ENCODE measurements around the gene CST9.
"Not testable (repeated sequence)": the region's sequence is repeated elsewhere in the genome, so short reads cannot be mapped to it uniquely, and the experiment has no call there.

The CST9 gene

DNA sequence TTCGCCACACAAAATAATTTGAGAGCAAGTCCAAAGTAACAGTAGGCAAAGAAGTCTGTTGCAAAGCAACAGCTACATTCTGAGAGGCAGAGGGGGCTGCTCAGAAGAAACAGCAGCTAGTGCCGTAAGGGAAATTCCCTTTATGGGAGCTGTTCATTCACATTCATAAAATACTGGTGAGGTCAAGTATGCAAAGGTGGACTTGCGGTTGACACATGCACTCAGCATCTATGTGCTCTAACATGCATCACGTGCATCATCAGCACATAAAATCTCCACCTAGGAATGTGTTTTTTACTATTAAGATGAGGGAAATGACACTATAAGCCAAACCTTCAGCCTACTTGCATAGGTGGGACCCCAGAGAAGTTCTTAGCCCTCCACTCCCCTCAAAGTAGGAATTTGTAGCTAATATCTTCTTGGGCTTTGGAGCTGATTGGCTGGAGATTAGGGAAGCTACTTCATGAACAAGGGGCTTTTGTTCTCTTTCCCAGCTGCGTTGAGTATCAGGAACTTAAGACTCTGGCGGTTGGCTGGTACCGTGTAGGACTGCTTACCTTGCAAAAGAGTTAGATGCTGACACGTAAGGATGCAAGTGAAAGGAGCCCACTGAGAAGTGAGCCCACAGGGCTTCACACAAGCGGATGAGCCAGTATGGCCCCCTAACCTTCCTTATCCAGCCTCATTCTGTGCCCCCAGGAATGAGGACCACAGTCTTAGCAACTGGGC, 19.7 kb upstream of the CST9 start:
- no peak overlapping the region for H3K27ac ChIP-seq
- TF ChIP-seq, protein P1, sequence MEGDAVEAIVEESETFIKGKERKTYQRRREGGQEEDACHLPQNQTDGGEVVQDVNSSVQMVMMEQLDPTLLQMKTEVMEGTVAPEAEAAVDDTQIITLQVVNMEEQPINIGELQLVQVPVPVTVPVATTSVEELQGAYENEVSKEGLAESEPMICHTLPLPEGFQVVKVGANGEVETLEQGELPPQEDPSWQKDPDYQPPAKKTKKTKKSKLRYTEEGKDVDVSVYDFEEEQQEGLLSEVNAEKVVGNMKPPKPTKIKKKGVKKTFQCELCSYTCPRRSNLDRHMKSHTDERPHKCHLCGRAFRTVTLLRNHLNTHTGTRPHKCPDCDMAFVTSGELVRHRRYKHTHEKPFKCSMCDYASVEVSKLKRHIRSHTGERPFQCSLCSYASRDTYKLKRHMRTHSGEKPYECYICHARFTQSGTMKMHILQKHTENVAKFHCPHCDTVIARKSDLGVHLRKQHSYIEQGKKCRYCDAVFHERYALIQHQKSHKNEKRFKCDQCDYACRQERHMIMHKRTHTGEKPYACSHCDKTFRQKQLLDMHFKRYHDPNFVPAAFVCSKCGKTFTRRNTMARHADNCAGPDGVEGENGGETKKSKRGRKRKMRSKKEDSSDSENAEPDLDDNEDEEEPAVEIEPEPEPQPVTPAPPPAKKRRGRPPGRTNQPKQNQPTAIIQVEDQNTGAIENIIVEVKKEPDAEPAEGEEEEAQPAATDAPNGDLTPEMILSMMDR (conservative IDR thresholded peaks at IDR 0.05), result no peak

DNA sequence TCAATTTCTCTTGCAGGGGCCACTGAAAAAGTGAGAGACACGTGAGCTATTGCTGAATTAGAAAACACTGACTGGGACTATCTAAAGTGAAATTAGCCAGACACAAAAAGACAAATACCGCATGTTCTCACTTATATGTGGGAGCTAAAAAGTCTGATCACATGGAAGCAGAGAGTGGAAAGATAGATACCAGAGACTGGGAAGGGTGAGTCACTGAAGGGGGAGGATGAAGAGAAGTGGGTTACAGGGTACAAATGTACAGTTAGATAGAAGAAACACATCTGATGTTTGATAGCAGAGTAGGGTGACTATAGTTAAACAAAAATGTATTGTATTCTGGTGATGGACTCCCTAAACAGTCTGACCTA, 18.6 kb upstream of the CST9 start:
- no peak overlapping the region for H3K27ac ChIP-seq
- TF ChIP-seq, protein P1 (conservative IDR thresholded peaks at IDR 0.05), result no peak

DNA sequence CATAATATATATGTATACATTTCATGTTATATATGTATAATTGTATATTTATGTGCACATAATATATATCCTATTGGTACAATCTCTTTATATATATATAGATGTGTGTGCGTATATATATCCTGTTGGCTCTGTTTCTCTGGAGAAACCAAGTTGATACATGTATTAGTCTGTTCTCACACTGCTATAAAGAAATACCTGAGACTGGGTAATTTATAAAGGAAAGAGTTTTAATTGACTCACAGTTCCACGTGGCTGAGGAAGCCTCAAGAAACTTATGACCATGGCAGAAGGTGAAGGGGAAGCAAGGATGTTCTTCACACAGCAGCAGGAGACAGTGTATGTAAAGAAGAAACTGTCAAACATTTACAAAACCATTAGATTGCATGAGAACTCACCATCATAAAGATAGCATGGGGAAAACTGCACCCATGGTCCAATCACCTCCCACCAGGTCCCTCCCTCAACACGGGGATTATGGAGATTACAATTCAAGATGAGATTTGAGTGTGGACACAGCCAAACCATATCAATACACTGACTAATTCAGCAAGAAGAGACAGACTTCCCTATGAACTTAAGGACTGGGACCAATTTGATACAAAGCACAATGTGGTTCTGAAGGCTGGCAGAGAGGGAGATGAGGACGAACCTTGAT, 18.1 kb upstream of the CST9 start:
- H3K27ac ChIP-seq, result no peak overlapping the region
- TF ChIP-seq, protein P1 (conservative IDR thresholded peaks at IDR 0.05), result no peak

DNA sequence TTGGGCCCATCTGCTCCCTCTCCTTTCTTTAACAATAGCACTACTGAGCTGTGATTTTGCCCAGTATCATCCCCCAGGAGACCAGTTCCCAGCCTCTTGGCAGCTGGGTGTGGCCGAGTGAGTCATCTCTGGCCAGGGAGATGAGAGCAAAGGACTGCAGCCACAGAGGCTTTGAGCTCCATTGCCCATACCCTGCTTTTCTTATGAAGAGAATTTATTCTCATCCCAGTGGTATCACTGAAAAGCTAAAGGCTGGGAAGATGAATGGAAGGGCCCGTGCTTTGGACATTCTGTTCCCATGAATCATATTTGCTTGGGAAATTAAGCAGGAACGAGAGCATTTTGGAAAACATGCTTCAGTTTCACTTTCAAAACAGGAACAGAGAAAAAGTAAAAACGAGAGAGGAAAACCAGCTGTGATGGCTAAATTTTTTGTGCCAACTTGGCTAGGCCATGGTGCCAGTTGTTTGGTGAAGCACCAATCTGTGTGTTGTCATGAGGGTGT, 17.2 kb upstream of the CST9 start:
- TF ChIP-seq, protein P1 (conservative IDR thresholded peaks at IDR 0.05), result no peak
- no peak overlapping the region for H3K27ac ChIP-seq

DNA sequence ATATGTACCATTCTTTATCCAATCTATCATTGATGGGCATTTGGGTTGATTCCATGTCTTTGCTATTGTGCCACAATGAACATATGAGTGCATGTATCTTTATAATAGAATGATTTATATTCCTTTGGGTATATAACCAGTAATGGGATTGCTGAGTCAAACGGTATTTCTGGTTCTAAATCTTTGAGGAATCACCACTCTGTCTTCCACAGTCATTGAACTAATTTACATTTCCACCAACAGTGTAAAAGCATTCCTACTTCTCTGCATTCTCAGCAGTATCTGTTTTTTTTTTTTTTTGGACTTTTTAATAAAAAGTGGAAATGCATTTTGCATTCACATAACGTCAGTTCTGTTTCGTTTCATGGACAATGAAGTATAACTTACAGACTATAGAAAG, 16.7 kb upstream of the CST9 start:
- H3K27ac ChIP-seq, result not testable (repeated sequence)

DNA sequence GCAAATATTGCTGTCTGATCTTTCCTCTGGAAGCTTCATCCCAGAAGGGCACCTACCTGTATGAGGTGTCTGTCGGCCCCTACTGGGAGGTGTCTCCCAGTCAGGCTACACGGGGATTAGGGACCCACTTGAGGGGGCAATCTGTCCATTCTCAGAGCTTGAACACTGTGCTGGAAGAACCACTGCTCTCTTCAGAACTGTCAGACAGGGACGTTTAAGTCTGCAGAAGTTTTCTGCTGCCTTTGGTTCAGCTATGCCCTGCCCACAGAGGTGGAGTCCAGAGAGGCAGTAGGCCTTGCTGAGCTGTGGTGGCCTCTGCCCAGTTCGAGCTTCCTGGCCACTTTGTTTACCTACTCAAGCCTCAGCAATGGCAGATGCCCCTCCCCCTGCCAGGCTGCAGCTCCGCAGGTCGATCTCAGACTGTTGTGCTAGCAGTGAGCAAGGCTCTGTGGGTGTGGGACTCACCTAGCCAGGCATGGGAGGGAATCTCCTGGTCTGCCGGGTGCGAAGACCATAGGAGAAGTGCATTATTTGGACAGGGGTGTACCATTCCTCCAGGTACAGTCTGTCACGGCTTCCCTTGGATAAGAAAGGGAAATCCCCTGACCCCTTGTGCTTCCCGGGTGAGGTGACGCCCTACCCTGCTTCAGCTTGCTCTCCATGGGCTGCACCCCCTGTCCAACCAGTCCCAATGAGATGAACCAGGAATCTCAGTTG, 15.1 kb upstream of the CST9 start:
- H3K27ac ChIP-seq, result not testable (repeated sequence)

DNA sequence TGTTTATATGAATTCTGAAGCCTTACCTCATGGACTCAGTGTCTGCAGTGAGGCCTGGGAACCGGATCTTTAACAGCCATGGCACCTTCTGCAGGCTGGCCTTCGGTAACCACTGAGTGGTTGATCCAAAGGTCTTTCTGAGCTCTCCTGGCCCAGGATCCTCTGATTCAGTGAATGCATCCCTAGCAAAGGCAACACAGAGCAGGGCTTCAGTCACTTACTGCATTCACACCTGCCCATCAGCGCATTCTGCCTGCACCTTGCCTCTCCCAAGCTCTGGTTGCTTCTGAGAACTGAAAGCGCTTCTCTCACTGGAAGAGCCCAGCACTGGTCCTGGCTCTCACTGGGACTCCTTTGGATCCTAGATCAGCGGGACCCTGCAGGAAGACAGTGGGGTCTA, 8.4 kb upstream of the CST9 start:
- TF ChIP-seq, protein P1 (conservative IDR thresholded peaks at IDR 0.05), result no peak
- no peak overlapping the region for H3K27ac ChIP-seq

DNA sequence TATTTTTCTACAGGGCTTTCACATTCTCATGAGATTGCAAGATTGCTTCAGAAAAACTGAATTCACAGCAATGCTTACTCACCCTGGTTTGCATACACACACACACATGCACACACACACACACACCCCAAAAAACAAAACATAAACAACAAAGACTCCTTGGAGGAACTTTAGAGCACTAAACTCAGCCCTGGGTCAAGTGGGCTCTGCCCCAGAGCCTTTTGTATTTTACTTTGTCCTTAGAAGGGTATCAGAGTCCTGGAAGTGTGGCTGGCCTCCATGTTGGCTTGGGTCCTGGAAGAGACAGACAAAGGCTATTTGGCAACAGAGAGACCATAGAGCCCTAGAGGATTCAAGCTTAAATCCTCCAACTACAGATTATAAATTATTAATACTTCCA, 8.0 kb upstream of the CST9 start:
- TF ChIP-seq, protein P1 (conservative IDR thresholded peaks at IDR 0.05), result no peak
- H3K27ac ChIP-seq, result no peak overlapping the region
